ENCODE results near the gene GALNT10. TPM values are rescaled to one million over a fixed set of nuclear protein-coding genes. Genes with fewer than 3 reads are reported as not detected.

GALNT10 gene
- total RNA-seq, 1 donor from 2014 or later: 27.6 TPM

GRCh38 chr5:154176181-154176580 is 14.4 kb upstream of the GALNT10 start:
- Histone ChIP-seq H3K4me3 (ENCODE audit: low read depth, low read length) (no peak overlapping the region), H3K36me3 (ENCODE audit: control insufficient read depth, insufficient read depth, low read length) (no peaks in the 10 kb centered on the region), H3K27me3 (ENCODE audit: control insufficient read depth, insufficient read depth, low read length) (peaks cover 7% of the 10 kb centered on the region)
- no peak for DNase-seq (ENCODE audit: low read depth)
- TF ChIP-seq CTCF (IDR thresholded peaks at IDR 0.05; ENCODE audit: insufficient read depth, low read length, poor library complexity, severe bottlenecking): no peak

- peaks cover 7% of the 10 kb centered on the region for H3K27me3 ChIP-seq (ENCODE audit: control insufficient read depth, insufficient read depth, low read length)
- no peak for DNase-seq (ENCODE audit: low read depth)
- no peaks in the 10 kb centered on the region for H3K36me3 ChIP-seq (ENCODE audit: control insufficient read depth, insufficient read depth, low read length)
- TF ChIP-seq CTCF (IDR thresholded peaks at IDR 0.05; ENCODE audit: insufficient read depth, low read length, poor library complexity, severe bottlenecking): no peak
- no peak overlapping the region for H3K4me3 ChIP-seq (ENCODE audit: low read depth, low read length)
These were observed 11.9 kb upstream of the GALNT10 start for GRCh38 chr5:154178661-154179060.

GRCh38 chr5:154179846-154180710 is 10.5 kb upstream of the GALNT10 start:
- TF ChIP-seq CTCF (IDR thresholded peaks at IDR 0.05; ENCODE audit: insufficient read depth, low read length, poor library complexity, severe bottlenecking): peak; percentile 85
- Histone ChIP-seq H3K27me3 (ENCODE audit: control insufficient read depth, insufficient read depth, low read length) (peaks cover 7% of the 10 kb centered on the region), H3K4me3 (ENCODE audit: low read depth, low read length) (no peak overlapping the region), H3K36me3 (ENCODE audit: control insufficient read depth, insufficient read depth, low read length) (no peaks in the 10 kb centered on the region)
- no peak for DNase-seq (ENCODE audit: low read depth)

GRCh38 chr5:154181161-154181560 is 9.4 kb upstream of the GALNT10 start:
- no peaks in the 10 kb centered on the region for H3K36me3 ChIP-seq (ENCODE audit: control insufficient read depth, insufficient read depth, low read length)
- no peak for DNase-seq (ENCODE audit: low read depth)
- no peak for TF ChIP-seq CTCF (IDR thresholded peaks at IDR 0.05; ENCODE audit: insufficient read depth, low read length, poor library complexity, severe bottlenecking)
- H3K27me3 ChIP-seq (ENCODE audit: control insufficient read depth, insufficient read depth, low read length): peaks cover 7% of the 10 kb centered on the region
- no peak overlapping the region for H3K4me3 ChIP-seq (ENCODE audit: low read depth, low read length)

- no peaks in the 10 kb centered on the region for H3K36me3 ChIP-seq (ENCODE audit: control insufficient read depth, insufficient read depth, low read length)
- TF ChIP-seq CTCF (IDR thresholded peaks at IDR 0.05; ENCODE audit: insufficient read depth, low read length, poor library complexity, severe bottlenecking): no peak
- peak overlapping the region; percentile 81 for H3K4me3 ChIP-seq (ENCODE audit: low read depth, low read length)
- no peaks in the 10 kb centered on the region for H3K27me3 ChIP-seq (ENCODE audit: control insufficient read depth, insufficient read depth, low read length)
- no peak for DNase-seq (ENCODE audit: low read depth)
These were observed 1.2 kb upstream of the GALNT10 start for GRCh38 chr5:154189256-154189818.
